ENCODE data around the gene FAT4.

FAT4 gene

GRCh38 chr4:125314676-125315575 is at the start of gene FAT4:
Gene FAT4, plus strand, starts transcription at chr4:125314955. Its CDS starts 1,457 bp downstream, at chr4:125316412.
- DNase-seq (ENCODE audit: low read depth): peak; percentile 64

- no peak for DNase-seq (ENCODE audit: low read depth)
Measured at GRCh38 chr4:125265846-125266245, 48.9 kb upstream of the FAT4 start.

GRCh38 chr4:125266901-125267604 is 47.7 kb upstream of the FAT4 start:
- no peak for DNase-seq (ENCODE audit: low read depth)

GRCh38 chr4:125267630-125268029 is 47.1 kb upstream of the FAT4 start:
- no peak for DNase-seq (ENCODE audit: low read depth)

GRCh38 chr4:125268068-125268755 is 46.5 kb upstream of the FAT4 start:
- DNase-seq (ENCODE audit: low read depth): no peak

GRCh38 chr4:125276811-125277210 is 37.9 kb upstream of the FAT4 start:
- DNase-seq (ENCODE audit: low read depth): no peak

- no peak for DNase-seq (ENCODE audit: low read depth)
Measured at GRCh38 chr4:125277790-125278189, 37.0 kb upstream of the FAT4 start.

GRCh38 chr4:125280892-125281403 is 33.8 kb upstream of the FAT4 start:
- no peak for DNase-seq (ENCODE audit: low read depth)

- no peak for DNase-seq (ENCODE audit: low read depth)
Measured at GRCh38 chr4:125283707-125284279, 31.0 kb upstream of the FAT4 start.

- no peak for DNase-seq (ENCODE audit: low read depth)
Measured at GRCh38 chr4:125297116-125297515, 17.6 kb upstream of the FAT4 start.

GRCh38 chr4:125303058-125303457 is 11.7 kb upstream of the FAT4 start:
- DNase-seq (ENCODE audit: low read depth): no peak

GRCh38 chr4:125303821-125304220 is 10.9 kb upstream of the FAT4 start:
- DNase-seq (ENCODE audit: low read depth): no peak

GRCh38 chr4:125306112-125306511 is 8.6 kb upstream of the FAT4 start:
- DNase-seq (ENCODE audit: low read depth): no peak

GRCh38 chr4:125306533-125306932 is 8.2 kb upstream of the FAT4 start:
- DNase-seq (ENCODE audit: low read depth): no peak

GRCh38 chr4:125311503-125311902 is 3.3 kb upstream of the FAT4 start:
- DNase-seq (ENCODE audit: low read depth): no peak

GRCh38 chr4:125313497-125313896 is 1.3 kb upstream of the FAT4 start:
- peak; percentile 52 for DNase-seq (ENCODE audit: low read depth)

GRCh38 chr4:125313989-125314667 is 627 bp upstream of the FAT4 start:
- no peak for DNase-seq (ENCODE audit: low read depth)

- DNase-seq (ENCODE audit: low read depth): no peak
Measured at GRCh38 chr4:125315576-125316400, 1.0 kb downstream of the FAT4 start.

- DNase-seq (ENCODE audit: low read depth): no peak
Measured at GRCh38 chr4:125316401-125316790, 1.6 kb downstream of the FAT4 start.

GRCh38 chr4:125316791-125317524 is 2.2 kb downstream of the FAT4 start:
- DNase-seq (ENCODE audit: low read depth): no peak
